MG63 (cell line): Measurements from ENCODE around the gene OGFOD3. TPM values are rescaled to one million over a fixed set of nuclear protein-coding genes. Genes with fewer than 3 reads are reported as not detected.
"Not testable (repeated sequence)": the region's sequence is repeated elsewhere in the genome, so short reads cannot be mapped to it uniquely, and the experiment has no call there.

Experiments used
- DNase-seq: peaks from one replicate; pipeline ENCODE4 v3.0.0-alpha.2; 2020
- H3K27me3 ChIP-seq: fragments of 250-450 bp; sonication (Bioruptor Pico); 2 replicates; pipeline ENCODE4 v1.5.1; 2020; ENCODE audit warnings: mild to moderate bottlenecking, moderate library complexity
- H3K36me3 ChIP-seq: fragments of 250-450 bp; sonication (Bioruptor Pico); 2 replicates; pipeline ENCODE4 v1.5.1; 2020; ENCODE audit warnings: mild to moderate bottlenecking, moderate library complexity
- H3K4me3 ChIP-seq: fragments of 250-450 bp; sonication (Bioruptor Pico); 2 replicates; pipeline ENCODE4 v1.5.1; 2020; ENCODE audit warnings: mild to moderate bottlenecking, moderate library complexity
- H3K9me3 ChIP-seq: fragments of 250-450 bp; sonication (Bioruptor Pico); 2 replicates; pipeline ENCODE4 v1.5.1; 2020; ENCODE audit warnings: mild to moderate bottlenecking, moderate library complexity
- total RNA-seq: library from RNA; depleted of rRNA; stranded (reverse); fragments of >200 nt; shearing (Covaris generic); gene quantifications from 2 replicates; pipeline ENCODE4 v1.2.3, GENCODE V29; 2014; ENCODE audit warnings: low replicate concordance; rRNA removed

OGFOD3 gene
- total RNA-seq, 1 experiment from 2014 or later = 33.7 TPM

DNA sequence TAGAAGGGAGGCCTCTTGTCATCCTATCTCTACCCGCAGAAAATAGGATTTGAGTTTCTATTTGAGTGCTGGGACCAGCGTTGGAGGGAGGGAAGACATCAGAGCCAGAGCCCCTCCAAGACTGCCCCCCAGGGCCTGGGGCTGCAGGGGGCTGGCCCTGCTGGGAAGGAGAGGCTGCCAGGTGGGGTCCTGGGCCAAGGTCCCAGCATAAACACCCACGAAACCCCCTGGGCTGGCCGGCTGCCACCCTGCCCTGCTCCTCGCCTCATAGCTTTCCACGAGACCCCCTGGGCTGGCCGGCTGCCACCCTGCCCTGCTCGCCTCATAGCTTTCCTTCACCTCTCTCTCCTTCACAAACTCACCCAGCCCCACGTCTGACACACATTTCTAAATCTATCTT, 70.0 kb downstream of the OGFOD3 start:
- no peaks in the 10 kb centered on the region for H3K9me3 ChIP-seq
- H3K27me3 ChIP-seq = no peaks in the 10 kb centered on the region

DNA sequence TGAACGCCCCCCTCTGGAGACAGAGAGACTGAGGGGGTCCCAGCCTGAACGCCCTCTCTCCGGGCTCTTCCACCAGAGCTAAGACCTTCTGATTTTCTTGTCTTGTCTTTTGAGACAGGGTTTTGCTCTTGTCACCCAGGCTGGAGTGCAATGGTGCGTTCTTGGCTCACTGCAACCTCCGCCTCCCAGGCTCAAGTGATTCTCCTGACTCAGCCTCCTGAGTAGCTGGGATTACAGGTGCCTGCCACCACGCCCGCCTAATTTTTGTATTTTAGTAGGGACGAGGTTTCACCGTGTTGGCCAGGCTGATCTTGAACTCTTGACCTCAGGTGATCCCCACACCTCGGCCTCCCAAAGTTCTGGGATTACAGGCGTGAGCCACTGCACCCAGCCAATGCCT, 70.4 kb downstream of the OGFOD3 start:
- not testable (repeated sequence) for H3K4me3 ChIP-seq, H3K27me3 ChIP-seq, H3K9me3 ChIP-seq, DNase-seq, H3K36me3 ChIP-seq

More for the DNA sequence above, 70.0 kb downstream of the OGFOD3 start:
- Histone ChIP-seq H3K36me3 (no peaks in the 10 kb centered on the region), H3K4me3 (no peak overlapping the region)
- no peak for DNase-seq

DNA sequence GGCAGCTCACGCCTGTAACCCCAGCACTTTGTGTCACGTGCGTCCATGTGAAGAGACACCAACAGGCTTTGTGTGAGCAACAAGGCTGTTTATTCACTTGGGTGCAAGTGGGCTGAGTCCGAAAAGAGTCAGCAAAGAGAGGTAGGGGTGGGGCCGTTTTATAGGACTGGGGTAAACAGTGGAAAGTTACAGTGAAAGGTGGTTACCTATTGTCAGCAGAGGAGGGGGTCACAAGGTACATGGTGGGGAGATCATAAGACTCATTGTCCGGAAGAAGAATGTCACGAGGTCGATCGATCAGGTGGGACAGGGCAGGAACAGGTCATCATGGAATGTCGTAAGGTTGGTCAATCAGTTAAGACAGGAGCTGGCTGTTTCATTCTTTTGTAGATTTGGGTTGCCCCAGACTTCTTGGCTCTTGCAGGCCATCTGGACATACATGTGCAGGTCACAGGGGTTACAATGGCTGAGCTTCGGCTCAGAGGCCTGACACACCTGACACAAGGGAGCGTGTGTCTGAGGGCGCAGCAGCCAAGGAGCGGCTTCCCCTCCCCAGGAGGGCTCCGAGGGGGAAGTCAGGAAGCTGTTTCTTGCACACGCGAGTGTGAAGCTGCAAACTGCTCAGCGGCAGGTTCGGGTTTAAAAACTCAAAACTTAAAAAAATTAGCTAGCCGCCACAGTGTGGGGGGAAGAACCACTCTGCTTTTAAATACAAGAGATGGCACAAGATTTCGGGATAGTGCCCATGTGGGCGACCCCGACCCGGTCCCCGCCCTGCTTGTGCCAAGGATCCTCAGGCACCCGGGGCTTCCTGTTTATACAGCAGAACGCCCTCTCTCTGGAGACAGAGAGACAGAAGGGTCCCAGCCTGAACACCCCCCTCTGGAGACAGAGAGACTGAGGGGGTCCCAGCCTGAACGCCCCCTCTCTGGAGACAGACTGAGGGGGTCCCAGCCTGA, 71.8 kb downstream of the OGFOD3 start:
- H3K27me3 ChIP-seq = no peaks in the 10 kb centered on the region
- H3K9me3 ChIP-seq = no peaks in the 10 kb centered on the region
- H3K36me3 ChIP-seq = no peaks in the 10 kb centered on the region
- no peak overlapping the region for H3K4me3 ChIP-seq
- DNase-seq = no peak

DNA sequence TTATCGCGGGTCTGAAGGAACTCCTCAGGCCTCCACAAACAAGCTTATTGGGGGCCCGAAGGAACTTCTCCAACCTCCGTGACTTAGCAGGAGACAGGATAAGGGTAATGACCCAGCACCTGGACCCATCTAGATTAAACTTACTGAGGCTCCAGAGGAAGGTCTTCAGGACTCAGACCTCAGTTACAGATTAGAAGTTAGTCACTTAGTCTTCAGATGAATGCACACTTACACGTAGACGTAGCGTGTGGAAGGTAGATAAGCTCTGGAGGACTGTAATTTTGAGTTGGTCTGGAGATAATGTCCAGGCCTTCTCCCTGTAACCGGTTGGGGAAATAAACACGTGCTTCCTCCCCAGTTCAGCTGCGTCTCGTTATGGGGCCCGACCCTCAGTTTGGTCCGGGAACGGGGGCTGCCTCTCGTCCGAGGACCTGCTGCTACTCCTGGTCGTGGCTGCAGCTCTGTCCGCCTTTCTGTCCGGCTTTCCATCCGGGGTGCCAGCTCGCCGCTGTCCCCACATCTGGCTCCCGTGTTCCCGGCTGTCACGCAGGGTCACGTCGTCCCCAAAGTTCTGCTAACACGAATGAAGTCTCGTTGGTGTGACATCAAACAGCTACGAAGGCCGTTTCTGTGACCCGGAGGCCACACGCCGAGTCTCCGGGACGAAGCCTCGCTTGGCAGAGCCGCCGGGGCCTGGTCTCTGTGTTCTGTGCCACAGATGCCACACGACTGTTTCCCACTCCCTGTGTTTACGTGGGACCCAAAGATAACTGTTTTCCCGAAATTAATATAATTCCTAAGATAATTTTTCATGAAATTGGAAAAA, 73.0 kb downstream of the OGFOD3 start:
- Histone ChIP-seq H3K36me3 (no peaks in the 10 kb centered on the region), H3K9me3 (no peaks in the 10 kb centered on the region), H3K27me3 (no peaks in the 10 kb centered on the region), H3K4me3 (no peak overlapping the region)
- DNase-seq = no peak

DNA sequence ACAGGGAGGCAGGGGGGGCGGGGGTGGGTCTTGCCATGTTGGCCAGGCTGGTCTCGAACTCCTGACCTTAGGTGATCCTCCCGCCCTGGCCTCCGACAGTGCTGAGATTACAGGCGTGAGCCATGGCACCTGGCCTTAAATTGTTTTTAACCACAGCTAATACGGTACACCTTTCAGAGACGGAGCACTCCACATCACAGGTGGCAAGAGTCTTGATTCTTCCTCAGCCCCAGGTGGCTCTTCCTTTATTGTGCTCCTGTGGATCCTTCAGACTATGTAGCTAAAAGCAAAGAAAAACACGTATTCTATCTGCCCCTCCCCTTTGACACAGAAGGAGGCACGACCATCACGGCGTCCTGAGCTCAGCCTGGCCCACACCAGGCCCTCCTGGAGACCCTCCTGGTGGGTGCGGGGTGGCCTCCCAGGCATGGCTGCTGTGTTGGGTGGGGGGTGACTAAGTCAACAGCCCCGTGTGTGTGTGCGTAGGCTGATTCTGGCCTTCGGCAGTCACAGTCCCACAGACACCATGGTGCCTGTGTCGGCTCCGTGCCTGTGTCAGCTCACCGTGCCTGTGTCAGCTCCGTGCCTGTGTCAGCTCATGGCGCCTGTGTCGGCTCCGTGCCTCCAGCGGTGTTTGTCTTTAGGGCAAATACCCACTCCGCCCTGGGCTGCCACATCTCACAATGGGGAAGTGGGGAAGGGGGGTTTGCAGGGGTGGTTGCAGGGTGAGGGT, 74.0 kb downstream of the OGFOD3 start:
- DNase-seq = no peak
- Histone ChIP-seq H3K36me3 (no peaks in the 10 kb centered on the region), H3K27me3 (no peaks in the 10 kb centered on the region)

DNA sequence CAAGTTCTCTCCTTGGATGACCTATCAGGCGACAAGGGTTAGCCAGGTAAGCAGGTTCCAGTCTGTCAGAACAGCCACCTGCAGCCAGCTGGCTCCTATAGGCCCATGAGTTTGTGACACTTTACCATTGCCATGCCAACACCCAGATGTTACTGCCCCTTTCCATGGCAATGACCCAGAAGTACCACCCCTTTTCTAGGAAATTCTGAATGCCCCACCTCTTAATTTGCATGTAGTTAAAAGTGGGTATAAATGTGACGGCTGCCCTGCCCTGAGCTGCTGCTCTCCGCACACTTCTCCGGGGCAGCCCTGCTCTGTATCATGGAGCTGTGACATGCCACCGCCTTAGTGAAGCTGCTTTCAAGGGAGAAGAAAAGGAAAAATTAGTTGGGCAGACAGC, 74.8 kb downstream of the OGFOD3 start:
- Histone ChIP-seq H3K27me3 (no peaks in the 10 kb centered on the region), H3K36me3 (no peaks in the 10 kb centered on the region), H3K4me3 (no peak overlapping the region), H3K9me3 (no peaks in the 10 kb centered on the region)
- DNase-seq = no peak

More for the DNA sequence above, 74.0 kb downstream of the OGFOD3 start:
- Histone ChIP-seq H3K9me3 (no peaks in the 10 kb centered on the region), H3K4me3 (no peak overlapping the region)

DNA sequence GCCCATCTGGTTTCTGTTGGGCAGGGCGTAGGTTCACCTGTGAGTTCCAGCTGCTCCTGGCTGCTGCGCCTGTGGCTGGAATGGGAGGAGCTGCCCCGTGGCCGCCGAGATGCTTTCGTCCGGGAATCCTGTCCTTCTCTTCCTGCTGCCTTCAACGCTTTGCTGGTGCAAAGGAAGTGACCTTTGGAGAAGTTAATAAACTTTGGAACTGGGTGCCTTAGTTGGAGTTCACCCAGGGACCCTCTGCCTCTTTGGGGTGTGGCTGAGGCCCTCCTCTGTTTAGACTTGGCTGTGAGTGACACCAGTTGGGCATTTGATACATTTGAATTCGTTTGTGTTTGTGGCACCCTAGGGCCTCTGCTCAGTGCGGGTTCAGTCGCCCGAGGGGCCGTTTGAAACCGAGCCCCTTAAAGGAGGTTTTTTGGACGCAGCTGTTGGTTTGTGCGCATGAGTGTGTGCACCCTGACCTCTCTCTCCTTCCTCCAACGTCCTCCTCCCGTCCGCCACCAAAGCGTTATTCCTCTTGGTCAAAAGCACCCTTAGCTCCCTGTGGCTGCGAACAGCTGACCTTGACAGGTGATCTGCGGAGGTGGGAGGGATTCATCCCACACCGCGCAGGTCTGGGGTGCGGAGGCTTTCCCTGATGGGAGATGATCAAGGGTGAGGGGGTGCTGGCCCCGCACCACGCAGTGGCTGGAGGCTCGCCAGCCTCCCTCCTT, 75.9 kb downstream of the OGFOD3 start:
- Histone ChIP-seq H3K36me3 (no peaks in the 10 kb centered on the region), H3K9me3 (no peaks in the 10 kb centered on the region), H3K4me3 (no peak overlapping the region), H3K27me3 (no peaks in the 10 kb centered on the region)
- DNase-seq = no peak

DNA sequence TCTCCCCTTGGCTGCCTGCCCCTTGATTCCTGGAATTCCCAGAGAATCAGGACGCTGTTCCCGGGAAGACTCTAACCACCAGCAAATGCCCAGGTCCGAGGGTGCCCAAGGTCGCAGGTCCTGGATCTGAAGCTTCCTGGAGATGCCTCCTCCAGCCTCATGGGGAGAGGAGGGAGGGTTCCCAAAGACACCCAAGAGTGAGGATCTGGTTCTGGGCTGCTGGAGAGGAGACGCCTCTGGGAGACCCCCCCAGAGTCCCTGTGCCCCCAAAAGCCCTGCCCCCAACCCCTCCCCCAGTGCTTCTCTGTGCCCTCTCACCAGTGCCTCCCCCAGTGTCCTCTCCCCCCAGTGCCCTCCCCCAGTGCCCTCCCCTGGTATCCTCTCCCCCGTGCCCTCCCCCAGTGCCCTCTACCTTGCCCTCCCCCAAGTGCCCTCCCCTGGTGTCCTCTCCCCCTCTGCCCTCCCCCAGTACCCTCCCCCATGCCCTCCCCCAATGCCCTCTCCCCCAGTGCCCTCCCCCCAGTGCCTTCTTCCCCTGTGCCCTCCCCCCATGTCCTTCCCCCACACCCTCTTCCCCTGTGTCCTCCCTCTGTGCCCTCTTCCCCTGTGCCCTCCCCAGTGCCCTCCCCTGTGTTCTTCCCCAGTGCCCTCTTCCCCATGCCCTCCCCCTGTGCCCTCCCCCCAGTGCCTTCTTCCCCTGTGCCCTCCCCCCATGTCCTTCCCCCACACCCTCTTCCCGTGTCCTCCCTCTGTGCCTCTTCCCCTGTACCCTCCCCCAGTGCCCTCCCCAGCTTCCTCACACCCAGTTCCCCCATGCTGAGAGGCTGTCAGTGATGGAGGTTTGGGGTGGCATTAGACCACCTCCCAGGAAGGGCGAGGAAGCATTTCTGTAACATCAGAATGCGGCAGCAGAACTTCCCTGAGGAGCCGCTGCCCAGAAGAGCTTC, 78.5 kb downstream of the OGFOD3 start:
- H3K27me3 ChIP-seq = no peaks in the 10 kb centered on the region
- no peaks in the 10 kb centered on the region for H3K9me3 ChIP-seq
- no peak for DNase-seq
- H3K4me3 ChIP-seq = peak overlapping the region; percentile 24
- no peaks in the 10 kb centered on the region for H3K36me3 ChIP-seq

Other genes starting within 250 kb of the OGFOD3 start
- 6.9 and 8.2 TPM in 2 replicates for gene CCDC57, start 205.7 kb downstream of the OGFOD3 start, total RNA-seq
- gene SLC16A3, start 189.5 kb downstream of the OGFOD3 start, total RNA-seq = 529 and 652 TPM in 2 replicates
- 60.2 and 104 TPM in 2 replicates for gene CSNK1D, start 144.9 kb downstream of the OGFOD3 start, total RNA-seq
- not detected in 2 replicates for gene CD7, start 101.0 kb downstream of the OGFOD3 start, total RNA-seq
- gene SECTM1, start 84.8 kb downstream of the OGFOD3 start, total RNA-seq = 2.7 and 25.9 TPM in 2 replicates
- 2.3 TPM in 1 of 2 replicates, not detected in the other for gene TEX19, start 59.3 kb downstream of the OGFOD3 start, total RNA-seq
- not detected in 2 replicates for gene UTS2R, start 46.8 kb downstream of the OGFOD3 start, total RNA-seq
- 12.1 and 15.3 TPM in 2 replicates for gene HEXD, start 239 bp downstream of the OGFOD3 start, total RNA-seq
- 71.0 and 84.5 TPM in 2 replicates for gene CYBC1, start 32.2 kb upstream of the OGFOD3 start, total RNA-seq
- 15.8 and 33.7 TPM in 2 replicates for gene NARF, start 40.2 kb upstream of the OGFOD3 start, total RNA-seq
- gene FOXK2, start 101.1 kb upstream of the OGFOD3 start, total RNA-seq = 42.6 and 48.5 TPM in 2 replicates
- 110 and 119 TPM in 2 replicates for gene WDR45B, start 229.9 kb upstream of the OGFOD3 start, total RNA-seq